ENCODE data around the gene FOXL3.

DNA sequence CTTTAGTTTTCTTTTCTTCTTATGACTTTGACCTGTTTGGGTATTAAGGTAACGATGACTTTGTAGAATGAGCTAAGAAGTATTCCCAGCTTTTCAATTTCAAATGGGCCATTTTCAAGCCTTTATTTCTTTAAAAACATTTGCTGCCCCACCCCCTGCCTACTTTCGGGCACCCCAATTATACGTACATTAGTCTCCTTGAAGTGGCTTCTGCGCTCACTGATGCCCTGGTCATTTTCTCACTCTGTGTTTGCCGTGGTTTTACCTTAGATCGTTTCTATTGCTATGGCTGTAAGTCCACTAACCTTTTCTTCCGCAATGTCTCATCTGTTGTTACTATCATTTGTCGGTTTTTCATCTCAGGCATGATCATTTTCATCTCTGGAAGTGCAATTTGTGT lies 24.9 kb downstream of the FOXL3 start:
- TF ChIP-seq, protein P1, sequence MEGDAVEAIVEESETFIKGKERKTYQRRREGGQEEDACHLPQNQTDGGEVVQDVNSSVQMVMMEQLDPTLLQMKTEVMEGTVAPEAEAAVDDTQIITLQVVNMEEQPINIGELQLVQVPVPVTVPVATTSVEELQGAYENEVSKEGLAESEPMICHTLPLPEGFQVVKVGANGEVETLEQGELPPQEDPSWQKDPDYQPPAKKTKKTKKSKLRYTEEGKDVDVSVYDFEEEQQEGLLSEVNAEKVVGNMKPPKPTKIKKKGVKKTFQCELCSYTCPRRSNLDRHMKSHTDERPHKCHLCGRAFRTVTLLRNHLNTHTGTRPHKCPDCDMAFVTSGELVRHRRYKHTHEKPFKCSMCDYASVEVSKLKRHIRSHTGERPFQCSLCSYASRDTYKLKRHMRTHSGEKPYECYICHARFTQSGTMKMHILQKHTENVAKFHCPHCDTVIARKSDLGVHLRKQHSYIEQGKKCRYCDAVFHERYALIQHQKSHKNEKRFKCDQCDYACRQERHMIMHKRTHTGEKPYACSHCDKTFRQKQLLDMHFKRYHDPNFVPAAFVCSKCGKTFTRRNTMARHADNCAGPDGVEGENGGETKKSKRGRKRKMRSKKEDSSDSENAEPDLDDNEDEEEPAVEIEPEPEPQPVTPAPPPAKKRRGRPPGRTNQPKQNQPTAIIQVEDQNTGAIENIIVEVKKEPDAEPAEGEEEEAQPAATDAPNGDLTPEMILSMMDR (IDR thresholded peaks at IDR 0.05) = no peak
- no peak for TF ChIP-seq POLR2A (IDR thresholded peaks at IDR 0.05)

All from right lobe of liver (tissue), 4 donors.